Mammary epithelial cell (primary cell): ENCODE measurements around the gene HSD17B4.

ENCODE experiments used
- CTCF ChIP-seq, 2 donors: IDR thresholded peaks in 1 of 2; conservative IDR thresholded peaks in 1 of 2; 2 replicates each; pipeline ENCODE4 v1.5.1; 2011 to 2012; ENCODE audit warnings: inconsistent platforms in 2 of 2, low read length in 2 of 2, mild to moderate bottlenecking in 2 of 2, control low read depth in 1 of 2, low read depth in 1 of 2; ENCODE audit not compliant: insufficient read depth in 1 of 2; ENCODE audit errors: extremely low read depth in 1 of 2
- EZH2 ChIP-seq: IDR thresholded peaks from 2 replicates; pipeline ENCODE4 v1.6.1; 2012; ENCODE audit warnings: low read length, inconsistent platforms, borderline replicate concordance

- TF ChIP-seq CTCF (conservative IDR thresholded peaks at IDR 0.05 in 1 of 2, IDR thresholded peaks at IDR 0.05 in 1 of 2; ENCODE audit: extremely low read depth in 1 of 2, insufficient read depth in 1 of 2, low read depth in 1 of 2, low read length in 2 of 2) (no peak), EZH2 (no peak)
These were observed at the start of gene HSD17B4 for GRCh38 chr5:119452373-119453039.
